NCI-H2081 (cell line): ENCODE data around the gene PTGDS.
"Not testable (repeated sequence)": the region's sequence is repeated elsewhere in the genome, so short reads cannot be mapped to it uniquely, and the experiment has no call there.

Experiments used
- DNase-seq, 2 experiments: peaks; one replicate each; lab custom pipeline; 2025; lab: John Stamatoyannopoulos, UW

PTGDS gene

GRCh38 chr9:136992819-136993369 lies 15.6 kb downstream of the PTGDS start:
- no peak for DNase-seq

- no peak for DNase-seq
Observed at GRCh38 chr9:136994180-136994887, 17.0 kb downstream of the PTGDS start.

GRCh38 chr9:136994888-136995230 lies 17.6 kb downstream of the PTGDS start:
- DNase-seq, result no peak

- DNase-seq, result no peak
Observed at GRCh38 chr9:136995362-136995761, 18.1 kb downstream of the PTGDS start.

GRCh38 chr9:136995772-136996311 lies 18.5 kb downstream of the PTGDS start:
- DNase-seq, result peak in 1 of 2 experiments; percentile 38

- no peak for DNase-seq
Observed at GRCh38 chr9:136996361-136997292, 19.3 kb downstream of the PTGDS start, which contains the start of gene CLIC3. Gene CLIC3, minus strand, starts transcription at chr9:136996568. Its CDS starts 25 bp downstream, at chr9:136996543.

GRCh38 chr9:136997371-136997770 lies 20.1 kb downstream of the PTGDS start:
- no peak for DNase-seq

GRCh38 chr9:136997830-136998234 lies 20.5 kb downstream of the PTGDS start:
- DNase-seq, result no peak

GRCh38 chr9:137000177-137000930 lies 23.1 kb downstream of the PTGDS start:
- DNase-seq, result no peak

- no peak for DNase-seq
Observed at GRCh38 chr9:137001857-137002645, 24.7 kb downstream of the PTGDS start.

GRCh38 chr9:137002646-137003041 lies 25.3 kb downstream of the PTGDS start:
- no peak for DNase-seq

GRCh38 chr9:137004285-137004684 lies 27.0 kb downstream of the PTGDS start:
- not testable (repeated sequence) for DNase-seq

- DNase-seq, result no peak
Observed at GRCh38 chr9:137006116-137007003, 29.1 kb downstream of the PTGDS start.

GRCh38 chr9:137007108-137007815 lies 30.0 kb downstream of the PTGDS start:
- DNase-seq, result peak; percentile 7 to 39

GRCh38 chr9:137007816-137008270 lies 30.5 kb downstream of the PTGDS start:
- DNase-seq, result no peak

- no peak for DNase-seq
Observed at GRCh38 chr9:137008312-137008711, 31.0 kb downstream of the PTGDS start.

GRCh38 chr9:137009217-137009616 lies 31.9 kb downstream of the PTGDS start:
- no peak for DNase-seq

GRCh38 chr9:137009938-137010732 lies 32.8 kb downstream of the PTGDS start:
- no peak for DNase-seq
